RWPE1 (cell line): ENCODE results near the gene IL31RA.

Experiments used
- CTCF ChIA-PET: fragments of 350-600 bp; sonication (Branson Sonifier 250); formaldehyde crosslinking; extraction: SDS; loops from one replicate; lab custom pipeline; 2021; lab: Yijun Ruan, JAX
- POLR2A ChIA-PET: fragments of 400-600 bp; formaldehyde crosslinking; extraction: SDS; loops from one replicate; lab custom pipeline; 2020; ENCODE audit warnings: antibody characterized with exemption; ENCODE audit not compliant: low non-redundant PET; lab: Yijun Ruan, JAX
- DNase-seq: peaks from one replicate; pipeline ENCODE4 v3.0.0; 2012; ENCODE audit warnings: low spot score
- H3K27ac ChIP-seq: fragments of 450-650 bp; 2 replicates; pipeline ENCODE4 v1.5.1; 2017
- CTCF ChIP-seq: fragments of 450-650 bp; conservative IDR thresholded peaks from 2 replicates; pipeline ENCODE4 v1.5.1; 2017; ENCODE audit warnings: low read depth, mild to moderate bottlenecking

The IL31RA gene

GRCh38 chr5:55923177-55923771 is 72.1 kb downstream of the IL31RA start:
- ChIA-PET CTCF (interaction anchor here (1.3 kb wide), 1 partner anchor 13 kb away, joined by 4 read pairs; no protein-coding TSS in a partner anchor), POLR2A (no interaction called here)
- no peak for DNase-seq
- TF ChIP-seq CTCF, result no peak
- no peak overlapping the region for H3K27ac ChIP-seq

- no peak overlapping the region for H3K27ac ChIP-seq
- ChIA-PET CTCF (interaction anchor here (0.5 to 1.3 kb wide), 3 partner anchors 12 to 301 kb away, joined by 3 to 4 read pairs (median 4); no protein-coding TSS in a partner anchor), POLR2A (no interaction called here)
- no peak for DNase-seq
- no peak for TF ChIP-seq CTCF
These were observed 72.8 kb downstream of the IL31RA start for GRCh38 chr5:55923865-55924500.

GRCh38 chr5:55924744-55925143 is 73.6 kb downstream of the IL31RA start:
- ChIA-PET POLR2A (no interaction called here), CTCF (interaction anchor here (1.0 kb wide), 1 partner anchor 27 kb away, joined by 4 read pairs; no protein-coding TSS in a partner anchor)
- DNase-seq, result no peak
- TF ChIP-seq CTCF, result no peak
- H3K27ac ChIP-seq, result no peak overlapping the region

- DNase-seq, result no peak
- CTCF ChIA-PET, result interaction anchor here (0.5 kb wide), 1 partner anchor 142 kb away, joined by 4 read pairs; no protein-coding TSS in a partner anchor
- POLR2A ChIA-PET, result no interaction called here
- H3K27ac ChIP-seq, result no peak overlapping the region
- no peak for TF ChIP-seq CTCF
These were observed 74.0 kb downstream of the IL31RA start for GRCh38 chr5:55925181-55925580.

GRCh38 chr5:55925712-55926111 is 74.6 kb downstream of the IL31RA start:
- no peak for DNase-seq
- ChIA-PET POLR2A (no interaction called here), CTCF (no interaction called here)
- TF ChIP-seq CTCF, result no peak
- no peak overlapping the region for H3K27ac ChIP-seq

GRCh38 chr5:55926476-55926875 is 75.3 kb downstream of the IL31RA start:
- CTCF ChIA-PET, result no interaction called here
- H3K27ac ChIP-seq, result no peak overlapping the region
- no peak for TF ChIP-seq CTCF
- POLR2A ChIA-PET, result no interaction called here
- DNase-seq, result no peak
